Neural cell (in vitro differentiated cells): ENCODE data around the gene UBR7. TPM values are rescaled to one million over a fixed set of nuclear protein-coding genes. Genes with fewer than 3 reads are reported as not detected.

Experiments
- H2AFZ ChIP-seq: fragments of 200-600, 300-800 bp; sonication (generic), shearing (Covaris generic); 2 replicates; pipeline ENCODE4 v1.6.0; 2014; ENCODE audit warnings: low read depth, mild to moderate bottlenecking, antibody characterized with exemption, low read length, moderate library complexity
- H3F3A ChIP-seq: fragments of 200-600 bp; shearing (Covaris generic); 2 replicates; pipeline ENCODE4 v1.6.1; 2016; ENCODE audit warnings: mild to moderate bottlenecking, moderate library complexity, mixed read lengths, antibody characterized with exemption, low read length; ENCODE audit not compliant: insufficient read depth, poor library complexity, severe bottlenecking
- H3K27ac ChIP-seq: fragments of 200-600, 300-800 bp; sonication (generic), shearing (Covaris generic); 2 replicates; pipeline ENCODE4 v1.5.1; 2014; ENCODE audit warnings: mild to moderate bottlenecking, low read length, moderate library complexity
- H3K27me3 ChIP-seq: fragments of 300-800, 200-600 bp; sonication (generic), shearing (Covaris generic); 2 replicates; pipeline ENCODE4 v1.6.0; 2014; ENCODE audit warnings: mild to moderate bottlenecking, low read depth, low read length, moderate library complexity; ENCODE audit not compliant: insufficient read depth
- H3K36me3 ChIP-seq: fragments of 300-800, 200-600 bp; sonication (generic), shearing (Covaris generic); 2 replicates; pipeline ENCODE4 v1.5.1; 2014; ENCODE audit warnings: mild to moderate bottlenecking, antibody characterized with exemption, low read length, moderate library complexity; ENCODE audit not compliant: insufficient read depth
- H3K4me2 ChIP-seq: fragments of 300-800, 200-600 bp; sonication (generic), shearing (Covaris generic); 2 replicates; pipeline ENCODE4 v1.6.0; 2014; ENCODE audit warnings: mild to moderate bottlenecking, low read length
- H3K4me3 ChIP-seq: fragments of 300-800, 200-600 bp; sonication (generic), shearing (Covaris generic); 2 replicates; pipeline ENCODE4 v1.5.1; 2014; ENCODE audit warnings: mild to moderate bottlenecking, low read length, moderate library complexity
- H3K79me2 ChIP-seq: fragments of 200-600 bp; shearing (Covaris generic); replicated peaks from 2 replicates; pipeline ENCODE4 v1.6.0; 2014; ENCODE audit warnings: mild to moderate bottlenecking, low read length, moderate library complexity; ENCODE audit not compliant: insufficient read depth
- H3K9ac ChIP-seq: fragments of 300-800, 200-600 bp; sonication (generic), shearing (Covaris generic); 2 replicates; pipeline ENCODE4 v1.6.1; 2016; ENCODE audit warnings: mild to moderate bottlenecking, low read length, mixed read lengths
- H3K9me2 ChIP-seq: fragments of 200-600 bp; shearing (Covaris generic); 2 replicates; pipeline ENCODE4 v1.6.1; 2016; ENCODE audit warnings: mild to moderate bottlenecking, low read length, mixed read lengths; ENCODE audit not compliant: insufficient read depth
- H3K9me3 ChIP-seq: fragments of 200-600, 300-800 bp; sonication (generic), shearing (Covaris generic); 2 replicates; pipeline ENCODE4 v1.6.1; 2016; ENCODE audit warnings: mild to moderate bottlenecking, mixed run types, low read length, moderate library complexity, mixed read lengths
- H4K20me1 ChIP-seq: fragments of 200-600 bp; shearing (Covaris generic); 2 replicates; pipeline ENCODE4 v1.6.1; 2016; ENCODE audit warnings: mild to moderate bottlenecking, mixed run types; ENCODE audit not compliant: insufficient read depth
- MXI1 ChIP-seq: fragments of 450-650 bp; conservative IDR thresholded peaks from 2 replicates; pipeline ENCODE4 v1.6.1; 2014; ENCODE audit warnings: antibody characterized with exemption, mild to moderate bottlenecking; ENCODE audit not compliant: poor library complexity, severe bottlenecking
- POLR2AphosphoS5 ChIP-seq: IDR thresholded peaks from 2 replicates; pipeline ENCODE4 v1.6.1; 2012
- RAD21 ChIP-seq: fragments of 450-650 bp; conservative IDR thresholded peaks from 2 replicates; pipeline ENCODE4 v1.6.1; 2014; ENCODE audit warnings: antibody characterized with exemption, mild to moderate bottlenecking, moderate library complexity
- SMC3 ChIP-seq: fragments of 450-650 bp; conservative IDR thresholded peaks from 2 replicates; pipeline ENCODE4 v1.6.1; 2014; ENCODE audit warnings: antibody characterized with exemption, mild to moderate bottlenecking, moderate library complexity; ENCODE audit not compliant: poor library complexity
- polyA plus RNA-seq: library from polyadenylated mRNA; depleted of rRNA; stranded (reverse); fragments of >200 nt; gene quantifications from 2 replicates; pipeline ENCODE4 v1.2.3, GENCODE V29; 2014
- TF ChIP-seq, protein P1 (sequence below): IDR thresholded peaks from 2 replicates; pipeline ENCODE4 v1.6.1; 2012; ENCODE audit warnings: borderline replicate concordance
- TF ChIP-seq, protein P2 (sequence below): fragments of 450-650 bp; IDR thresholded peaks from 2 replicates; pipeline ENCODE4 v1.5.1; 2014; ENCODE audit warnings: antibody characterized with exemption, mild to moderate bottlenecking, moderate library complexity; ENCODE audit not compliant: poor library complexity, severe bottlenecking

The UBR7 gene
- polyA plus RNA-seq, 1 donor from 2014 or later = 34.8 TPM

DNA sequence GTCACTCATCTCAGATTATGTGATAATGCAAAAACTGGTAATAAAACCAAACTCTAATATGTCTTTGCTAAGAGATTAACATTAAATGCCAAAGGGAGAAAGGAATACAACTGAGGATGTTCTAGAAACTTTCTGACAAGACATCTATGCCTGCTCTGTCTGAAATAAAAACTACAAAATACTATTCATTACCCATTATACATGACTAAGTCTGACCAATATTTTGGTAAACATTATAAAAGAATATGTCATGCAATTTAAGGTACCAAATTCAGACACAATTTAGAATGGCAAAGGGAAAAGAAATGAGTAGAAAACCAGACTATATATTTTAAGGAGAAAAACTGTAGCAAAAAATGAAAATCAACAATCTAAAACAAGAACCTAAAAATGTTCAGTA is 39.5 kb downstream of the UBR7 start:
- H3K27ac ChIP-seq = no peak overlapping the region

DNA sequence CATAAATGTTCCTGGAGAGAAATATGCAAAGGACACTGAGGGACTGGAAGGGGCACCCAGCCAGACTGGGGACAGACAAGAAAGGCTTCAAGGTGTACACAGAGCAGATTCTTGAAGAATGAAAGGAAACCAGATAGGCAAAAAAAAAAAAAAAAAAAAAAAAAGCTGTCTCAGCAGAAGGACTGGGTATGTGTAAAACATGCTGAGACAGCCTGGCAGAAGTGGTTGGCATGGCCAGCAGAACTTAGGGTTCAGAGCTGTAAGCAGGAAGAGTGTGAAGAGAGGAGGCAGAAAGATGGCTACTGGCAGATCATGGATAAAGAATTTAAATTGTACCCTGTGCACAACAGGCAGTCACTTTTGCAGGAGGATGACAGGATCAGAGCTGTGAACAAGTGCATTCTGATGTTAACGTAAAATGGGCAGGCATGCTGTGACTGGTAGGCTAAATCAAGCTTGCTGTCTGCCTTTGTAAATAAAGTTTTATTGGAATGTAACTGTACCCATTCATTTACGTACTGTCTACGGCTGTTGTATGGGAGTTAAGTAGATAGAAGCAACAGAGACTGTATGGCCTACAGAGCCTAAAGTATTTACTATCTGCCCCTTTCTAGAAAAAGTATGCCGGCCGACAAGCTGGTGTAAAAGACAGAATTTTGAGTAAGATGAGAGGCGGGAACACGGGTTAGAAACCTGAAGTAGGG is 42.2 kb downstream of the UBR7 start:
- no peaks in the 10 kb centered on the region for H3F3A ChIP-seq
- H3K9me2 ChIP-seq = no peaks in the 10 kb centered on the region
- H3K27me3 ChIP-seq = no peaks in the 10 kb centered on the region
- no peaks in the 10 kb centered on the region for H4K20me1 ChIP-seq
- no peak overlapping the region for H3K4me2 ChIP-seq
- H2AFZ ChIP-seq = no peak overlapping the region
- TF ChIP-seq, protein P1, sequence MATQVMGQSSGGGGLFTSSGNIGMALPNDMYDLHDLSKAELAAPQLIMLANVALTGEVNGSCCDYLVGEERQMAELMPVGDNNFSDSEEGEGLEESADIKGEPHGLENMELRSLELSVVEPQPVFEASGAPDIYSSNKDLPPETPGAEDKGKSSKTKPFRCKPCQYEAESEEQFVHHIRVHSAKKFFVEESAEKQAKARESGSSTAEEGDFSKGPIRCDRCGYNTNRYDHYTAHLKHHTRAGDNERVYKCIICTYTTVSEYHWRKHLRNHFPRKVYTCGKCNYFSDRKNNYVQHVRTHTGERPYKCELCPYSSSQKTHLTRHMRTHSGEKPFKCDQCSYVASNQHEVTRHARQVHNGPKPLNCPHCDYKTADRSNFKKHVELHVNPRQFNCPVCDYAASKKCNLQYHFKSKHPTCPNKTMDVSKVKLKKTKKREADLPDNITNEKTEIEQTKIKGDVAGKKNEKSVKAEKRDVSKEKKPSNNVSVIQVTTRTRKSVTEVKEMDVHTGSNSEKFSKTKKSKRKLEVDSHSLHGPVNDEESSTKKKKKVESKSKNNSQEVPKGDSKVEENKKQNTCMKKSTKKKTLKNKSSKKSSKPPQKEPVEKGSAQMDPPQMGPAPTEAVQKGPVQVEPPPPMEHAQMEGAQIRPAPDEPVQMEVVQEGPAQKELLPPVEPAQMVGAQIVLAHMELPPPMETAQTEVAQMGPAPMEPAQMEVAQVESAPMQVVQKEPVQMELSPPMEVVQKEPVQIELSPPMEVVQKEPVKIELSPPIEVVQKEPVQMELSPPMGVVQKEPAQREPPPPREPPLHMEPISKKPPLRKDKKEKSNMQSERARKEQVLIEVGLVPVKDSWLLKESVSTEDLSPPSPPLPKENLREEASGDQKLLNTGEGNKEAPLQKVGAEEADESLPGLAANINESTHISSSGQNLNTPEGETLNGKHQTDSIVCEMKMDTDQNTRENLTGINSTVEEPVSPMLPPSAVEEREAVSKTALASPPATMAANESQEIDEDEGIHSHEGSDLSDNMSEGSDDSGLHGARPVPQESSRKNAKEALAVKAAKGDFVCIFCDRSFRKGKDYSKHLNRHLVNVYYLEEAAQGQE = no peak
- H3K27ac ChIP-seq = no peak overlapping the region
- H3K36me3 ChIP-seq = peaks cover 4% of the 10 kb centered on the region
- no peak overlapping the region for H3K4me3 ChIP-seq
- H3K9me3 ChIP-seq = no peaks in the 10 kb centered on the region
- H3K9ac ChIP-seq = no peak overlapping the region
- H3K79me2 ChIP-seq = no peaks in the 10 kb centered on the region

More for the DNA sequence above, 39.5 kb downstream of the UBR7 start:
- no peaks in the 10 kb centered on the region for H3K9me3 ChIP-seq
- no peak overlapping the region for H2AFZ ChIP-seq
- H3K9ac ChIP-seq = no peak overlapping the region
- peaks cover 3% of the 10 kb centered on the region for H3K36me3 ChIP-seq
- H4K20me1 ChIP-seq = no peaks in the 10 kb centered on the region
- H3K79me2 ChIP-seq = no peaks in the 10 kb centered on the region
- no peak overlapping the region for H3K4me2 ChIP-seq
- no peaks in the 10 kb centered on the region for H3F3A ChIP-seq
- H3K27me3 ChIP-seq = no peaks in the 10 kb centered on the region
- H3K9me2 ChIP-seq = no peaks in the 10 kb centered on the region
- TF ChIP-seq MXI1 = no peak
- TF ChIP-seq, protein P1 = no peak
- TF ChIP-seq SMC3 = no peak
- no peak for TF ChIP-seq POLR2AphosphoS5
- TF ChIP-seq, protein P2, sequence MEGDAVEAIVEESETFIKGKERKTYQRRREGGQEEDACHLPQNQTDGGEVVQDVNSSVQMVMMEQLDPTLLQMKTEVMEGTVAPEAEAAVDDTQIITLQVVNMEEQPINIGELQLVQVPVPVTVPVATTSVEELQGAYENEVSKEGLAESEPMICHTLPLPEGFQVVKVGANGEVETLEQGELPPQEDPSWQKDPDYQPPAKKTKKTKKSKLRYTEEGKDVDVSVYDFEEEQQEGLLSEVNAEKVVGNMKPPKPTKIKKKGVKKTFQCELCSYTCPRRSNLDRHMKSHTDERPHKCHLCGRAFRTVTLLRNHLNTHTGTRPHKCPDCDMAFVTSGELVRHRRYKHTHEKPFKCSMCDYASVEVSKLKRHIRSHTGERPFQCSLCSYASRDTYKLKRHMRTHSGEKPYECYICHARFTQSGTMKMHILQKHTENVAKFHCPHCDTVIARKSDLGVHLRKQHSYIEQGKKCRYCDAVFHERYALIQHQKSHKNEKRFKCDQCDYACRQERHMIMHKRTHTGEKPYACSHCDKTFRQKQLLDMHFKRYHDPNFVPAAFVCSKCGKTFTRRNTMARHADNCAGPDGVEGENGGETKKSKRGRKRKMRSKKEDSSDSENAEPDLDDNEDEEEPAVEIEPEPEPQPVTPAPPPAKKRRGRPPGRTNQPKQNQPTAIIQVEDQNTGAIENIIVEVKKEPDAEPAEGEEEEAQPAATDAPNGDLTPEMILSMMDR = no peak
- no peak for TF ChIP-seq RAD21
- no peak overlapping the region for H3K4me3 ChIP-seq
